LNCaP clone FGC (cell line): ENCODE measurements around the gene SAGE1.

ENCODE experiments used
- DNase-seq: peaks from one replicate; pipeline ENCODE4 v3.0.0-alpha.2; 2011; ENCODE audit warnings: low read depth
- H3K4me3 ChIP-seq: 2 replicates; pipeline ENCODE4 v1.5.1; 2011; ENCODE audit warnings: mild to moderate bottlenecking, low read depth, low read length, control low read depth
- CTCF ChIP-seq: IDR thresholded peaks from 2 replicates; pipeline ENCODE4 v1.5.1; 2012; ENCODE audit warnings: mild to moderate bottlenecking; ENCODE audit not compliant: control insufficient read depth, insufficient read depth; ENCODE audit errors: extremely low read depth

The SAGE1 gene

GRCh38 chrX:135951291-135951690, 57.8 kb downstream of the SAGE1 start:
- TF ChIP-seq CTCF: no peak
- no peak overlapping the region for H3K4me3 ChIP-seq
- DNase-seq: no peak
